Astrocyte (in vitro differentiated cells and primary cell): Measurements from ENCODE around the gene ONECUT3.

ENCODE experiments used
- CTCF ChIP-seq: IDR thresholded peaks from 2 replicates; pipeline ENCODE4 v1.5.1; 2011; ENCODE audit warnings: low read depth, mild to moderate bottlenecking, inconsistent platforms, low read length, moderate library complexity; ENCODE audit not compliant: insufficient read depth
- EZH2 ChIP-seq: IDR thresholded peaks from 2 replicates; pipeline ENCODE4 v1.6.1; 2012; ENCODE audit warnings: mild to moderate bottlenecking, low read length, inconsistent platforms; ENCODE audit not compliant: insufficient read depth

DNA sequence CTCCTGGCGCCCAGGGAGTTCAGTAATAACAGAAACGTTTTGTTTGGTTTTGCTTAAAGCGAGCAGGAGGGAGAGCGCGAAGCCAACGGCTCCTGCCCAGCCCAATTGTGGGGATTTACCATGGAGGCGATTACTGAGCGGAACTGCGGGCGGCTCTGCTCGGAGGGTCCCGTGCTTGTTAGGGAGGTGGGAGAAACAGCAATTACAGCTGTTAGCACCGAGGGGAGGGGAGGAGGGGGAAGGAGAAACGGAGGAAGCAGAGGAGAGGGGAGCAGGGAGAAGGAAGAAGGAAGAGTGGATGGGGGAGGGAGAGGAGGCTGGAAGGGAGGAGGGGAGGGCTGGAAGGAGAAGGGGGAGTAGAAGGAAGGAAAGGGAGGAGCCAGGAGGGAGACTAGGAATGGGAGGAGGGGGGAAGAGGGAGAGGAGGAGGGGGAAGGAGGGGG lies 7.7 kb upstream of the ONECUT3 start:
- TF ChIP-seq CTCF (no peak), EZH2 (no peak)
